ENCODE results near the gene COX11.

DNA sequence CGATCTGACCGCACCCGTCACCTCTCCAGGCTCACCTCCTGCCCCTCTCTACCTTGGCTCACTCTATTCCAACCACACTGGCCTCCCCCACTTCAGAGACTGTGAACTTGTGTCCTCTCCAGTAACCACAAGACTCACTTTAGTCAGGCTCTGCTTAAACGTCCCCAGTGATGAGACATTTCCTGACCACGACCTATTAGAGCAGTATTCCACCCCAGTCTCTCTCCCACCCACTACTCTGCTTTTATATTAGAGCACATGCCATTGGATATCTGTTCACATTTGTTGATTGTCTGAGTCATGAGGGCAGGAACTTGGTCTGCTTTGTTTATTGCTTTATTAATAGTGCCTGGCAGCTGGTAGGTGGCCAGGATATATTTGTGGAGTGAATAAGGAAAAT lies 20.1 kb downstream of the COX11 start:
- TF ChIP-seq POLR2A (IDR thresholded peaks at IDR 0.05) (no peak), EP300 (IDR thresholded peaks at IDR 0.05) (no peak), POLR2AphosphoS5 (IDR thresholded peaks at IDR 0.05) (no peak)
